CD4-positive, CD25-positive, alpha-beta regulatory T cell (primary cell): ENCODE results near the gene BRMS1. TPM values are rescaled to one million over a fixed set of nuclear protein-coding genes. Genes with fewer than 3 reads are reported as not detected.

Experiments
- ATAC-seq, 2 donors: fragments of 150-1000 bp; cut with Tn5 transposase; one replicate each; pipeline ENCODE4 v1.10.0; 2021; ENCODE audit warnings: low read depth in 2 of 2, moderate number of reproducible peaks in 2 of 2, moderate library complexity in 1 of 2
- DNase-seq, 3 donors: peaks; one replicate each; pipeline versions ENCODE4 v3.0.0 to v3.0.0-alpha.2; 2012 to 2022; ENCODE audit warnings: mixed read lengths in 1 of 3
- H3K27ac ChIP-seq: one replicate; pipeline ENCODE4 v1.7.0; 2013; ENCODE audit warnings: mild to moderate bottlenecking, low read length; ENCODE audit not compliant: insufficient read depth, poor library complexity, severe bottlenecking
- H3K27me3 ChIP-seq: one replicate; pipeline ENCODE4 v1.7.0; 2013; ENCODE audit warnings: low read length; ENCODE audit not compliant: control insufficient read depth, insufficient read depth
- H3K36me3 ChIP-seq: one replicate; pipeline ENCODE4 v1.7.0; 2013; ENCODE audit warnings: mild to moderate bottlenecking, low read length, moderate library complexity; ENCODE audit not compliant: control insufficient read depth, insufficient read depth
- H3K4me1 ChIP-seq: 2 replicates; pipeline ENCODE4 v1.7.0; 2013; ENCODE audit warnings: mild to moderate bottlenecking, low read length; ENCODE audit not compliant: insufficient read depth, control insufficient read depth, poor library complexity, severe bottlenecking
- H3K4me3 ChIP-seq: one replicate; pipeline ENCODE4 v1.7.0; 2013; ENCODE audit warnings: low read depth, mild to moderate bottlenecking, low read length, moderate library complexity
- H3K9me3 ChIP-seq, 2 experiments: 1 replicate in 1 of 2; 2 replicates in 1 of 2; pipeline ENCODE4 v1.7.0; 2013; ENCODE audit warnings: low read length in 2 of 2, mild to moderate bottlenecking in 1 of 2, moderate library complexity in 1 of 2; ENCODE audit not compliant: control insufficient read depth in 2 of 2
- H3K27ac Mint-ChIP-seq, 3 donors: one replicate each; pipeline ENCODE4 v1.8.0; 2020 to 2022; ENCODE audit warnings: mild to moderate bottlenecking in 3 of 3, mixed read lengths in 3 of 3, moderate library complexity in 2 of 3
- H3K27me3 Mint-ChIP-seq: one replicate; pipeline ENCODE4 v1.8.0; 2022; ENCODE audit warnings: mild to moderate bottlenecking, mixed read lengths
- H3K36me3 Mint-ChIP-seq: one replicate; pipeline ENCODE4 v1.8.0; 2020; ENCODE audit warnings: mixed read lengths
- H3K4me1 Mint-ChIP-seq, 4 donors: one replicate each; pipeline ENCODE4 v1.8.0; 2020 to 2022; ENCODE audit warnings: mixed read lengths in 4 of 4, mild to moderate bottlenecking in 1 of 4
- H3K4me3 Mint-ChIP-seq, 4 donors: one replicate each; pipeline ENCODE4 v1.8.0; 2020 to 2022; ENCODE audit warnings: mild to moderate bottlenecking in 4 of 4, mixed read lengths in 4 of 4, moderate library complexity in 3 of 4
- H3K9me3 Mint-ChIP-seq, 7 donors: one replicate each; pipeline ENCODE4 v1.8.0; 2020 to 2022; ENCODE audit warnings: mixed read lengths in 7 of 7, mild to moderate bottlenecking in 3 of 7, moderate library complexity in 2 of 7
- polyA plus RNA-seq, 4 donors: library from polyadenylated mRNA; unstranded; fragments of 300-500 nt; fragmentation: Illumina TruSeq; gene quantifications; one replicate each; pipeline ENCODE4 v1.2.3, GENCODE V29; 2021
- total RNA-seq: library from RNA; stranded (reverse); gene quantifications from one replicate; pipeline ENCODE4 v1.2.3, GENCODE V29; 2022

Gene BRMS1
- total and polyA plus RNA-seq, 5 donors from 2014 or later: 53.4 to 90.4 (median 76.1) TPM

- no peaks in the 10 kb centered on the region for H3K36me3 ChIP-seq
- DNase-seq (no peak), ATAC-seq (no peak)
- H3K9me3 Mint-ChIP-seq: no peaks in the 10 kb centered on the region
- H3K36me3 Mint-ChIP-seq: no peaks in the 10 kb centered on the region
- H3K4me3 ChIP-seq: no peak overlapping the region
- no peaks in the 10 kb centered on the region for H3K27me3 Mint-ChIP-seq
- H3K4me1 ChIP-seq: peaks cover 38% of the 10 kb centered on the region
- no peaks in the 10 kb centered on the region for H3K27me3 ChIP-seq
- no peaks in the 10 kb centered on the region for H3K9me3 ChIP-seq
- H3K27ac ChIP-seq: peak overlapping the region; percentile 58
- H3K4me3 Mint-ChIP-seq: peak overlapping the region in 3 of 4 donors; percentile 12 to 80 (median 52)
- H3K27ac Mint-ChIP-seq: peak overlapping the region; percentile 60 to 79 (median 72)
- peaks cover 4 to 56% (median 22%) of the 10 kb centered on the region in 4 donors for H3K4me1 Mint-ChIP-seq
These were observed 17.5 kb downstream of the BRMS1 start for GRCh38 chr11:66327171-66328030.

GRCh38 chr11:66326261-66327111 lies 18.4 kb downstream of the BRMS1 start:
- ATAC-seq (peak; percentile 61 to 66), DNase-seq (peak in 1 of 3 donors; percentile 90)
- peaks cover 4 to 60% (median 22%) of the 10 kb centered on the region in 4 donors for H3K4me1 Mint-ChIP-seq
- Histone ChIP-seq H3K27ac (peak overlapping the region; percentile 38), H3K4me1 (peaks cover 38% of the 10 kb centered on the region), H3K27me3 (no peaks in the 10 kb centered on the region), H3K36me3 (no peaks in the 10 kb centered on the region), H3K9me3 (no peaks in the 10 kb centered on the region), H3K4me3 (no peak overlapping the region)
- H3K27ac Mint-ChIP-seq: peak overlapping the region in 2 of 3 donors; percentile 85 to 91
- H3K9me3 Mint-ChIP-seq: no peaks in the 10 kb centered on the region
- H3K36me3 Mint-ChIP-seq: no peaks in the 10 kb centered on the region
- peak overlapping the region in 1 of 4 donors; percentile 74 for H3K4me3 Mint-ChIP-seq
- H3K27me3 Mint-ChIP-seq: no peaks in the 10 kb centered on the region

- Mint-ChIP-seq H3K27me3 (no peaks in the 10 kb centered on the region), H3K36me3 (no peaks in the 10 kb centered on the region), H3K9me3 (peaks cover 0 to 1% (median 0%) of the 10 kb centered on the region in 7 donors), H3K4me1 (peaks cover 4 to 61% (median 22%) of the 10 kb centered on the region in 4 donors), H3K4me3 (no peak overlapping the region), H3K27ac (peak overlapping the region in 1 of 3 donors; percentile 85)
- H3K4me1 ChIP-seq: peaks cover 38% of the 10 kb centered on the region
- DNase-seq: no peak
- no peak for ATAC-seq
- no peak overlapping the region for H3K4me3 ChIP-seq
- H3K27ac ChIP-seq: no peak overlapping the region
- no peaks in the 10 kb centered on the region for H3K36me3 ChIP-seq
- no peaks in the 10 kb centered on the region for H3K27me3 ChIP-seq
- no peaks in the 10 kb centered on the region for H3K9me3 ChIP-seq
These were observed 19.6 kb downstream of the BRMS1 start for GRCh38 chr11:66325263-66325671.

DNA sequence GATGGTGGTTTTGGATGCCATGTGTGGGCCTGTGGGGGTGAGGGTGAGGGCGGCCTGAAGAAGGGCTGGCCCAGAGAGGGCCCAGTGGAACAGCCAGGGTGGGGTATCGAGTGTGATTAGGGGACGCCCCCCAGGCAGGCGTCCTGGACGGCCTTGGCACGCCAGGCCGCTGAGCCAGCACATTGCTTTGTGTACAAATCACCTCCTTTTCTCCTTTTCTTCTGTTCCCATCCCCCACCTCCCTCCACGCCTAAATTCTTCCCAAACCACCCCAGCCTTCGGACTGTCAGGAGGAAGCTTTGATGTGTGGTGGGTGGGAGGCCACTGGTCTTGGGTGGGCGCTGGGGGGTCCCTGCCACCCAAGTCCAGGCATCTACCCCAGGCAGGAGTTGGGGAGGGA lies 20.2 kb downstream of the BRMS1 start:
- Histone ChIP-seq H3K9me3 (no peaks in the 10 kb centered on the region), H3K27me3 (no peaks in the 10 kb centered on the region), H3K4me1 (peaks cover 38% of the 10 kb centered on the region), H3K27ac (no peak overlapping the region), H3K4me3 (no peak overlapping the region), H3K36me3 (no peaks in the 10 kb centered on the region)
- Mint-ChIP-seq H3K4me1 (peaks cover 4 to 67% (median 24%) of the 10 kb centered on the region in 4 donors), H3K9me3 (peaks cover 0 to 4% (median 0%) of the 10 kb centered on the region in 7 donors), H3K27me3 (no peaks in the 10 kb centered on the region), H3K4me3 (peak overlapping the region in 2 of 4 donors; percentile 21 to 31), H3K27ac (peak overlapping the region in 1 of 3 donors; percentile 83), H3K36me3 (no peaks in the 10 kb centered on the region)
- no peak for DNase-seq
- no peak for ATAC-seq

DNA sequence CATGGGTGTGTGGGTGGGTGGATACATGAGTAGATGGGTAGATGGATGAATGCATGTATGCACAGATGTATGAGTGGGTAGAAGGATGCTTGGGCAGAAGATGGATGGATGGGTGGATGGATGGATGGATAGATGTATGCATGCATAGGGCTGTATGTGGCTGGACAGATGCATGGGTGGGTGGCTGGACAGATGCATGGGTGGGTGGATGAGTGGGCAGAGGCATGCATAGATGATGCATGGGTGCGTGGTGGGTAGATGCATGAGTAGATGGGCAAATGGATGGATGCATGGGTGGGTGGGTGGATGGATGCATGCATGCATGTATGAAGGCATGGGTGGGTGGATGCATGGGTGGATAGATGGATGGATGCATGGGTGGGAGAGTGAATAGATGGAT lies 21.2 kb downstream of the BRMS1 start:
- H3K27ac Mint-ChIP-seq: no peak overlapping the region
- Histone ChIP-seq H3K4me3 (no peak overlapping the region), H3K4me1 (peaks cover 47% of the 10 kb centered on the region), H3K9me3 (no peaks in the 10 kb centered on the region), H3K27ac (no peak overlapping the region), H3K36me3 (no peaks in the 10 kb centered on the region), H3K27me3 (no peaks in the 10 kb centered on the region)
- no peaks in the 10 kb centered on the region for H3K27me3 Mint-ChIP-seq
- H3K9me3 Mint-ChIP-seq: peaks cover 0 to 4% (median 1%) of the 10 kb centered on the region in 7 donors
- ATAC-seq: no peak
- H3K4me3 Mint-ChIP-seq: peak overlapping the region in 2 of 4 donors; percentile 43 to 80
- DNase-seq: no peak
- H3K4me1 Mint-ChIP-seq: peaks cover 4 to 74% (median 27%) of the 10 kb centered on the region in 4 donors
- H3K36me3 Mint-ChIP-seq: no peaks in the 10 kb centered on the region

- Mint-ChIP-seq H3K27ac (peak overlapping the region in 2 of 3 donors; percentile 67 to 83), H3K27me3 (no peaks in the 10 kb centered on the region), H3K9me3 (peaks cover 0 to 7% (median 1%) of the 10 kb centered on the region in 7 donors), H3K4me1 (peaks cover 4 to 74% (median 25%) of the 10 kb centered on the region in 4 donors), H3K36me3 (no peaks in the 10 kb centered on the region), H3K4me3 (peak overlapping the region in 1 of 4 donors; percentile 81)
- no peaks in the 10 kb centered on the region for H3K27me3 ChIP-seq
- H3K9me3 ChIP-seq: no peaks in the 10 kb centered on the region
- DNase-seq (no peak), ATAC-seq (no peak)
- H3K36me3 ChIP-seq: no peaks in the 10 kb centered on the region
- no peak overlapping the region for H3K27ac ChIP-seq
- peaks cover 47% of the 10 kb centered on the region for H3K4me1 ChIP-seq
- H3K4me3 ChIP-seq: no peak overlapping the region
These were observed 22.0 kb downstream of the BRMS1 start for GRCh38 chr11:66322732-66323427.

DNA sequence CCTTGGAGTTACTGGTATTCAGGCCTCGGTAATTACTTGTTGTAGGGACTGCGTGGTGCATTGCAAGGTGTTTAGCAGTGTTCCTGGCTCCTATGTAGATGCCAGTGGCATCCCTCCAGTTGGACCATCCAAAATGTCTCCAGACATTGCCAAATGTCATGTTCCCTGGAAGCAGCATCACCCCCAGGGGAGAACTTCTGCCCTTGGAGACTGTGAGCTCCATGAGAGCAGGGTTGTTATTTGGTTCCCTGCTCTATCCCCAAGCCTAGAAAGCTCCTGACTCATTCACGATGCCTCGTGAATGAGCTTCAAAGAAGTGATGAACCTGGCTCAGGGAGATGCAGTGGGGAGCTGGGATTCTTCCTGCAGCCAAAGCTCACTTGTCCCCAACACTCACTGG lies 23.3 kb downstream of the BRMS1 start:
- H3K9me3 Mint-ChIP-seq: peaks cover 0 to 7% (median 1%) of the 10 kb centered on the region in 7 donors
- no peak for ATAC-seq
- Histone ChIP-seq H3K27ac (no peak overlapping the region), H3K27me3 (no peaks in the 10 kb centered on the region), H3K4me1 (peaks cover 46% of the 10 kb centered on the region), H3K4me3 (no peak overlapping the region), H3K36me3 (no peaks in the 10 kb centered on the region), H3K9me3 (no peaks in the 10 kb centered on the region)
- H3K27ac Mint-ChIP-seq: no peak overlapping the region
- no peaks in the 10 kb centered on the region for H3K36me3 Mint-ChIP-seq
- H3K27me3 Mint-ChIP-seq: no peaks in the 10 kb centered on the region
- DNase-seq: no peak
- peaks cover 0 to 71% (median 21%) of the 10 kb centered on the region in 4 donors for H3K4me1 Mint-ChIP-seq
- H3K4me3 Mint-ChIP-seq: peak overlapping the region in 1 of 4 donors; percentile 38
